ENCODE data around the gene P4HA2.

Gene P4HA2

GRCh38 chr5:132223861-132224260, 3.8 kb downstream of the P4HA2 start:
- DNase-seq (ENCODE audit: low read depth): no peak

GRCh38 chr5:132222649-132223038, 5.0 kb downstream of the P4HA2 start:
- DNase-seq (ENCODE audit: low read depth): no peak

- DNase-seq (ENCODE audit: low read depth): no peak
Measured at GRCh38 chr5:132221781-132222648, 5.6 kb downstream of the P4HA2 start.

GRCh38 chr5:132220491-132220890, 7.2 kb downstream of the P4HA2 start:
- DNase-seq (ENCODE audit: low read depth): no peak

GRCh38 chr5:132219981-132220380, 7.7 kb downstream of the P4HA2 start:
- no peak for DNase-seq (ENCODE audit: low read depth)

- DNase-seq (ENCODE audit: low read depth): no peak
Measured at GRCh38 chr5:132219289-132219970, 8.2 kb downstream of the P4HA2 start.

- no peak for DNase-seq (ENCODE audit: low read depth)
Measured at GRCh38 chr5:132218321-132218720, 9.3 kb downstream of the P4HA2 start.

- DNase-seq (ENCODE audit: low read depth): no peak
Measured at GRCh38 chr5:132215329-132215728, 12.3 kb downstream of the P4HA2 start.

- DNase-seq (ENCODE audit: low read depth): no peak
Measured at GRCh38 chr5:132214491-132214890, 13.2 kb downstream of the P4HA2 start.

GRCh38 chr5:132213666-132214065, 14.0 kb downstream of the P4HA2 start:
- DNase-seq (ENCODE audit: low read depth): no peak

- DNase-seq (ENCODE audit: low read depth): no peak
Measured at GRCh38 chr5:132211787-132212186, 15.9 kb downstream of the P4HA2 start.

GRCh38 chr5:132210944-132211343, 16.7 kb downstream of the P4HA2 start:
- no peak for DNase-seq (ENCODE audit: low read depth)

- no peak for DNase-seq (ENCODE audit: low read depth)
Measured at GRCh38 chr5:132209901-132210545, 17.6 kb downstream of the P4HA2 start.

- DNase-seq (ENCODE audit: low read depth): no peak
Measured at GRCh38 chr5:132209131-132209530, 18.5 kb downstream of the P4HA2 start.

GRCh38 chr5:132207778-132208177, 19.9 kb downstream of the P4HA2 start:
- DNase-seq (ENCODE audit: low read depth): no peak

GRCh38 chr5:132206782-132207181, 20.9 kb downstream of the P4HA2 start:
- DNase-seq (ENCODE audit: low read depth): no peak

GRCh38 chr5:132205385-132206125, 22.1 kb downstream of the P4HA2 start:
- DNase-seq (ENCODE audit: low read depth): no peak

- DNase-seq (ENCODE audit: low read depth): no peak
Measured at GRCh38 chr5:132204371-132205135, 23.1 kb downstream of the P4HA2 start.

GRCh38 chr5:132203916-132204315, 23.7 kb downstream of the P4HA2 start:
- DNase-seq (ENCODE audit: low read depth): no peak

GRCh38 chr5:132203464-132203818, 24.2 kb downstream of the P4HA2 start:
- no peak for DNase-seq (ENCODE audit: low read depth)

- no peak for DNase-seq (ENCODE audit: low read depth)
Measured at GRCh38 chr5:132202711-132203463, 24.8 kb downstream of the P4HA2 start.

Data from stimulated activated CD8-positive, alpha-beta memory T cell treated with anti-CD3 and anti-CD28 coated beads, Interleukin-15, amount 100 ng/mL, for 1 hour (primary cell).